Stomach (tissue), 9 donors: ENCODE measurements around the gene DDB1. TPM values are rescaled to one million over a fixed set of nuclear protein-coding genes. Genes with fewer than 3 reads are reported as not detected.

Experiments
- DNase-seq, 2 donors: peaks; one replicate each; pipeline versions ENCODE4 v3.0.0 to v3.0.0-alpha.2; 2013 to 2019
- H3K27ac ChIP-seq, 5 donors: fragments of 200-600 bp in 4 of 5; sonication (generic) in 4 of 5; one replicate each; pipeline ENCODE4 v1.5.1; 2013 to 2019; ENCODE audit warnings: mild to moderate bottlenecking in 1 of 5, moderate library complexity in 1 of 5
- H3K27me3 ChIP-seq, 3 donors: fragments of 200-600 bp; sonication (generic); one replicate each; pipeline ENCODE4 v1.5.1; 2017 to 2019; ENCODE audit warnings: mixed run types in 1 of 3
- H3K36me3 ChIP-seq, 4 donors: fragments of 200-600 bp; sonication (generic); 1 replicate in 3 of 4; 2 replicates in 1 of 4; pipeline ENCODE4 v1.5.1; 2016 to 2019
- H3K4me1 ChIP-seq, 4 donors: fragments of 200-600 bp; sonication (generic); one replicate each; pipeline ENCODE4 v1.5.1; 2016 to 2019
- H3K4me3 ChIP-seq, 4 donors: fragments of 200-600 bp; sonication (generic) in 3 of 4; one replicate each; pipeline ENCODE4 v1.5.1; 2016 to 2019; ENCODE audit warnings: mild to moderate bottlenecking in 1 of 4
- H3K9me3 ChIP-seq, 4 donors: fragments of 200-600 bp; sonication (generic); one replicate each; pipeline ENCODE4 v1.5.1; 2016 to 2019
- CTCF ChIP-seq, 7 experiments: fragments of 450-650 bp in 4 of 7; fragments of 200-600 bp in 3 of 7; sonication (generic) in 3 of 7; IDR thresholded peaks; one replicate each; pipeline ENCODE4 v1.5.1; 2016 to 2019; ENCODE audit warnings: antibody characterized with exemption in 7 of 7, control low read depth in 2 of 7, mild to moderate bottlenecking in 1 of 7
- EP300 ChIP-seq: sonication (generic); formaldehyde crosslinking; IDR thresholded peaks from one replicate; pipeline ENCODE4 v1.6.1; 2017; ENCODE audit warnings: antibody characterized with exemption
- POLR2A ChIP-seq, 4 donors: fragments of 450-650 bp; IDR thresholded peaks; one replicate each; pipeline ENCODE4 v1.6.1; 2016; ENCODE audit warnings: antibody characterized with exemption in 4 of 4, control low read depth in 2 of 4, mild to moderate bottlenecking in 1 of 4, moderate library complexity in 1 of 4
- POLR2AphosphoS5 ChIP-seq, 3 donors: sonication (generic); formaldehyde crosslinking; IDR thresholded peaks; one replicate each; pipeline ENCODE4 v1.6.1; 2016; ENCODE audit warnings: antibody characterized with exemption in 3 of 3
- WGBS, 5 donors: extraction: QIAGEN DNeasy Blood & Tissue Kit in 3 of 5; methylation state at CpG; one replicate each; pipeline versions ENCODE4 v1.1.5 to v1.1.7; 2013 to 2018; 5-methylcytosine and 5-hydroxymethylcytosine counted together
- intact Hi-C: fragments of 100-400 bp; cut with DNase I; formaldehyde crosslinking; loops from one replicate; pipeline ENCODE4 v1.15.1; 2023; ENCODE audit warnings: low total_unique reads
- polyA plus RNA-seq, 3 donors: library from polyadenylated mRNA; stranded (reverse); fragments of 200-250 nt; gene quantifications; one replicate each; pipeline ENCODE4 v1.2.3, GENCODE V29; 2013
- total RNA-seq, 5 donors: library from RNA; depleted of rRNA; stranded (reverse); fragments of >200 nt; gene quantifications; one replicate each; pipeline versions ENCODE4 v1.1.0 to v1.2.3, GENCODE V29; 2014 to 2016
- donor health status: healthy with polysubstance abuse.
- donor health status: Bipolar disorder and iron deficiency.
- donor health status: healthy.

The DDB1 gene
- total and polyA plus RNA-seq, 8 donors, result 44.2 to 489 (median 114) TPM

GRCh38 chr11:61267437-61267841, 65.5 kb downstream of the DDB1 start:
- peaks cover 0 to 13% (median 8%) of the 10 kb centered on the region in 4 donors for H3K4me1 ChIP-seq
- H3K4me3 ChIP-seq, result no peak overlapping the region
- 21 to 52% (median 37%) methylated on average over 5 to 6 of the region's 6 CpGs for WGBS, 5 donors
- H3K27me3 ChIP-seq, result no peaks in the 10 kb centered on the region
- H3K36me3 ChIP-seq, result no peaks in the 10 kb centered on the region
- peak; percentile 53 to 84 for DNase-seq
- TF ChIP-seq EP300, result no peak
- TF ChIP-seq POLR2A (IDR thresholded peaks at IDR 0.05), result no peak
- TF ChIP-seq CTCF (IDR thresholded peaks at IDR 0.05), result no peak
- peak in 1 of 3 donors; percentile 65 for TF ChIP-seq POLR2AphosphoS5 (IDR thresholded peaks at IDR 0.05)
- H3K9me3 ChIP-seq, result no peaks in the 10 kb centered on the region
- no peak overlapping the region for H3K27ac ChIP-seq
- intact Hi-C loops, result no loop called here

- Histone ChIP-seq H3K4me1 (peaks cover 0 to 13% (median 8%) of the 10 kb centered on the region in 4 donors), H3K27ac (no peak overlapping the region), H3K27me3 (no peaks in the 10 kb centered on the region), H3K36me3 (no peaks in the 10 kb centered on the region), H3K4me3 (no peak overlapping the region), H3K9me3 (no peaks in the 10 kb centered on the region)
- WGBS, 5 donors, result 40 to 64% (median 55%) methylated on average over 4 of the region's 4 CpGs
- DNase-seq, result no peak
- intact Hi-C loops, result no loop called here
- TF ChIP-seq POLR2A (IDR thresholded peaks at IDR 0.05) (no peak), POLR2AphosphoS5 (IDR thresholded peaks at IDR 0.05) (no peak), EP300 (no peak), CTCF (IDR thresholded peaks at IDR 0.05) (no peak)
These were observed 66.3 kb downstream of the DDB1 start for GRCh38 chr11:61266602-61267001.

- H3K27ac ChIP-seq, result no peak overlapping the region
- no peak for TF ChIP-seq POLR2AphosphoS5 (IDR thresholded peaks at IDR 0.05)
- TF ChIP-seq POLR2A (IDR thresholded peaks at IDR 0.05), result no peak
- TF ChIP-seq EP300, result no peak
- TF ChIP-seq CTCF (IDR thresholded peaks at IDR 0.05), result no peak
- intact Hi-C loops, result no loop called here
- DNase-seq, result no peak
- H3K36me3 ChIP-seq, result no peaks in the 10 kb centered on the region
- no peaks in the 10 kb centered on the region for H3K27me3 ChIP-seq
- no peaks in the 10 kb centered on the region for H3K9me3 ChIP-seq
- peaks cover 0 to 13% (median 8%) of the 10 kb centered on the region in 4 donors for H3K4me1 ChIP-seq
- WGBS, 5 donors, result 79 to 83% (median 80%) methylated on average over 14 of the region's 14 CpGs
- H3K4me3 ChIP-seq, result no peak overlapping the region
These were observed 67.5 kb downstream of the DDB1 start for GRCh38 chr11:61265357-61265756.

DNA sequence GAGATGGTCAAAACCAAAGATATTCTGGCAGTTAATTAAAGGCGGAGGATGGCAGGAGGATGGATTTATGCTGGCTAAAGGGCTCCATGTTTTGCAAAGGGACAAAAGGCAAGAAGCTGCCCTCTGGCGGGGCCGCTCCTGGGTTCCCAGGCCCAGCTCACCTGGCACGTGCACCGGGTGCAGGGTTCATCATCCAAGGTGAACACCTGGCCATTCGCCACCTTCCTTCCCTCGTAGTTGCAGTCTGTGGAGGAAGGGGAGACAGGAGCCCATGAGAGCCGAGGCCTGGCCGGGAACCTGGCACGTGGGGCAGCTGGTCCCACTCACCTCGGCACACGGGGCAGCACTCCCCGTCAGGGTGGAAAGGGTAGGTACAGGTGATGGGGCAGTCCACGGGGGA, 68.1 kb downstream of the DDB1 start:
- no peaks in the 10 kb centered on the region for H3K27me3 ChIP-seq
- no peak overlapping the region for H3K4me3 ChIP-seq
- peaks cover 0 to 13% (median 8%) of the 10 kb centered on the region in 4 donors for H3K4me1 ChIP-seq
- no peak overlapping the region for H3K27ac ChIP-seq
- intact Hi-C loops, result no loop called here
- no peaks in the 10 kb centered on the region for H3K36me3 ChIP-seq
- TF ChIP-seq POLR2AphosphoS5 (IDR thresholded peaks at IDR 0.05) (no peak), EP300 (no peak), CTCF (IDR thresholded peaks at IDR 0.05) (no peak), POLR2A (IDR thresholded peaks at IDR 0.05) (no peak)
- H3K9me3 ChIP-seq, result no peaks in the 10 kb centered on the region
- no peak for DNase-seq
- WGBS, 5 donors, result 79 to 100% (median 89%) methylated on average over 7 to 14 of the region's 14 CpGs
